G401.6 (cell line): Measurements from ENCODE around the gene TRIM2.
A peak's percentile ranks its signal among the peaks of the same experiment; 100 is the strongest.
"Not testable (repeated sequence)": the region's sequence is repeated elsewhere in the genome, so short reads cannot be mapped to it uniquely, and the experiment has no call there.

ENCODE experiments used
- FAIRE-seq: peaks from 2 replicates; lab custom pipeline; 2012; peaks lifted over from hg19 to GRCh38; lab: Jason Lieb, UNC

TRIM2 gene

GRCh38 chr4:153204247-153204671 is at the start of gene TRIM2:
TRIM2 (plus strand) TSS chr4:153204443; CDS start chr4:153204531, 88 bp downstream.
- no peak for FAIRE-seq

- no peak for FAIRE-seq
Observed at GRCh38 chr4:153155686-153156085, 48.6 kb upstream of the TRIM2 start.

GRCh38 chr4:153156263-153156662 is 48.0 kb upstream of the TRIM2 start:
- no peak for FAIRE-seq

GRCh38 chr4:153156721-153157120 is 47.5 kb upstream of the TRIM2 start:
- FAIRE-seq: no peak

GRCh38 chr4:153159016-153159415 is 45.2 kb upstream of the TRIM2 start:
- FAIRE-seq: no peak

GRCh38 chr4:153159728-153160221 is 44.5 kb upstream of the TRIM2 start:
- no peak for FAIRE-seq

- FAIRE-seq: no peak
Observed at GRCh38 chr4:153160821-153161220, 43.4 kb upstream of the TRIM2 start.

- FAIRE-seq: no peak
Observed at GRCh38 chr4:153161226-153161963, 42.8 kb upstream of the TRIM2 start.

- FAIRE-seq: not testable (repeated sequence)
Observed at GRCh38 chr4:153165236-153165635, 39.0 kb upstream of the TRIM2 start.

- FAIRE-seq: no peak
Observed at GRCh38 chr4:153166716-153167501, 37.3 kb upstream of the TRIM2 start.

GRCh38 chr4:153169776-153170175 is 34.5 kb upstream of the TRIM2 start:
- FAIRE-seq: no peak

- FAIRE-seq: no peak
Observed at GRCh38 chr4:153170407-153170806, 33.8 kb upstream of the TRIM2 start.

GRCh38 chr4:153174821-153175567 is 29.2 kb upstream of the TRIM2 start:
- no peak for FAIRE-seq

GRCh38 chr4:153176938-153177337 is 27.3 kb upstream of the TRIM2 start:
- no peak for FAIRE-seq

GRCh38 chr4:153177841-153178240 is 26.4 kb upstream of the TRIM2 start:
- no peak for FAIRE-seq

- peak; percentile 97 for FAIRE-seq
Observed at GRCh38 chr4:153179100-153179499, 25.1 kb upstream of the TRIM2 start.

- FAIRE-seq: no peak
Observed at GRCh38 chr4:153181293-153181692, 22.9 kb upstream of the TRIM2 start.

GRCh38 chr4:153181700-153182099 is 22.5 kb upstream of the TRIM2 start:
- no peak for FAIRE-seq

- FAIRE-seq: no peak
Observed at GRCh38 chr4:153183146-153183545, 21.1 kb upstream of the TRIM2 start.

- no peak for FAIRE-seq
Observed at GRCh38 chr4:153185331-153185852, 18.9 kb upstream of the TRIM2 start.

- FAIRE-seq: no peak
Observed at GRCh38 chr4:153186046-153186728, 18.1 kb upstream of the TRIM2 start.
